Adipose tissue (tissue), 3 donors: Measurements from ENCODE around the gene HLF. TPM values are rescaled to one million over a fixed set of nuclear protein-coding genes. Genes with fewer than 3 reads are reported as not detected.

Experiments used
- H3K27ac ChIP-seq: one replicate; pipeline ENCODE4 v1.5.1; 2013; ENCODE audit warnings: low read depth, low read length
- WGBS, 3 donors: extraction: QIAGEN DNeasy Blood & Tissue Kit; methylation state at CpG; one replicate each; pipeline ENCODE4 v1.1.7; 2013; 5-methylcytosine and 5-hydroxymethylcytosine counted together
- polyA plus RNA-seq, 3 donors: library from polyadenylated mRNA; stranded (reverse); fragments of 200-250 nt; gene quantifications; one replicate each; pipeline ENCODE4 v1.2.3, GENCODE V29; 2013
- donor health status: healthy with polysubstance abuse.
- donor health status: Bipolar disorder and iron deficiency.
- donor health status: healthy.

The HLF gene
- polyA plus RNA-seq, 3 donors, result 1.9 to 7.4 (median 2.6) TPM

DNA sequence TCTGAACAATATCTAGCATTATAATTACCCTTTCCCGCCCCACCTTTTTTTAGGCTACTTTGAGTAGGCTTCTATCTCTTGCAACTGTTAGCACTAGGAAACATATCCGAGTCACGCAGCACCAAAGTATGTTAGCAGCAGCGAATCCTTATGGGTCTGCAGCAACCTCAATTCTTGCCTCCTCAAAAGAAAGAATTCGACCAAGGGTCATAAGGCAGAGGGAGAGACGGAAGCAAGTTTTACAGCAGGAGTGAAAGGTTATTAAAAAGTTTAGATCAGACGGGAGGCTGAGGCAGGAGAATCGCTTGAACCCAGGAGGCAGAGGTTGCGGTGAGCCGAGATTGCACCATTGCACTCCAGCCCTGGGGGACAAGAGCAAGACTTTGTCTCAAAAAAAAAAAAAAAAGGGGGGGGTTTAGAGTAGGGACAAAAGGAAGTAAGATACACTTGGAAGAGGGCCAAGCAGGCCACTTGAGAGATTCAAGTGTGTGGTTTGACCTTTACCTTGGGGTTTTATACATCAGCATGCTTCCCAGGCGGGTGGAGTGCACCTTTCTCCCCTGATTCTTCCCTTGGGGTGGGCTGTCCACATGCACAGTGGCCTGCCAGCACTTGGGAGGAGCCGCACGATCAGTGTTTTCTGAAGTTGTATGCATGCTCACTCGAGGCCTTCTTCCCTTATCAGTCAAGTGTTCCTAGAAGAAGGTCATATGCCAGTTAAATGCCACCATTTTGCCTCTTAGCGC, 67.7 kb downstream of the HLF start:
- no peak overlapping the region for H3K27ac ChIP-seq
- WGBS, 3 donors, result 82 to 91% (median 82%) methylated on average over 15 of the region's 15 CpGs

DNA sequence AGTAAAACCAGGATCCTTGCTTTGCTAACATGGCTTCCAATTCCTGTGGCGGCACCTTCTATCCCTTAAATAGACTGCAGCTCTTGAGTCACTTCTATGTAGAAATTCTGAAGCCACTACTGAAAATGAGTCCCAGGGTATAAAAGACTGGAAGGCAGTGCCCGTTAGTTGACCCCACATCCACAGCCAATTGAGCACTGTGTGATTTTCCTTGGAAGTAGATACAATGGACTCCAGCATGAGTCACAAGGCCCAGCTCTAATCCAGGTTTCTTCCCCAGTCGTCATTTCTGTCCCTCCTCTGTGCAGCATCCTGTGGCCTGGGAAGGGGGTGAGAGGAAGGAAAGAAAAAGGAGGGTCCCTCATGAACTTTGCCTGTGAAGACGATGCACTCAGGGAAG, 69.5 kb downstream of the HLF start:
- H3K27ac ChIP-seq, result no peak overlapping the region
- WGBS, 3 donors, result 70 to 77% (median 75%) methylated on average over 4 of the region's 4 CpGs

DNA sequence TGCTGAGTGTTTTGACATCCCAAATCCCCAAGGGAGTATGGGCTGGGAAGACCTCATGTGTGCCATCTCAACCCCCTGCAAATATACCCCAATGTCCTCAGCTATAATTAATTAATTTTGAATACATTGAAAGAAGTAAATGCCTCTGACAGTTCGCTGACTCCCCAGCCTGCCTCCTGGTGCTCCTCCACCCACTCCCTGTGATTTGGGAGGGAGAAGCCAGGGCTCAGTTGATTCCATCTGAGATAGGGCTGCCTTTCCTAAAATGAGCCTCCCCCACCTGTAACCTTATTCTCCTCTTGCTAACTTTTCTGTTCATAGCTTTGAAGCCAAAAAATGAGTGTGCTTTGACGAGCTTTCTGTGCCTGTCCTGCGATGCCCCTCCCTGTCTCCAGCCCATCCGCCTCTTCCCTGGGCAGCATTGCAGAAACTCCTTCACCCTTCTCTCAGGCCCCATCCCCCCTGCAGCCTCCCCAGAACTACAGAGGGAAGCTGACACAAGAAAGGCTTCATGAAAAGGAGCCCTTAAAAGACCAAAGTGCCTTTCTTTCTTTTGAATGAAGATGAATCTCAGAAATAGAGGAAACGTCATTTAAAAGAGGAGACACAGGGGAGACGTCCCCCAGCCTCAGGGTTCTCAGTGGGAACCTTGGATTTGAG, 70.3 kb downstream of the HLF start:
- WGBS, 3 donors, result 62 to 85% (median 63%) methylated on average over 6 of the region's 6 CpGs
- no peak overlapping the region for H3K27ac ChIP-seq

DNA sequence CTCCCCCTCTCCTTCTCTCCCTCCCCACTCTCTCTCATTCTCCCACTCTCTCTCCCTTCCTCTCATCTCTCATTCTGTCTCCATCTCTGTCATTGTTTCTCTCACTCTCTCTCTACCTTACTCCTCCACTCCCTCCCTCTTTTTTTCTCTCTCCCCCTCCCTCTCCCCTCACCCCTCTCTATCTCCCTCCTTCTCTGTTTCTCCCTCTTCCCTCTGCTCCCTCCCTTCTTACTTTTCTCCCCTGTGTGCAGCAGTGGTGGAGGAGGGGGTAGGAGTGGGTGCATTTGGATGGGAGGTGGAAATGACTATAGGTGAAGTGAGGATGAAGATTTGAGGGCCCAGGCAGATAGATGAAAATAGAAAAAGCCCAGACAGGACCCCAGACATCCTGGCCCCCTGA, 70.9 kb downstream of the HLF start:
- no peak overlapping the region for H3K27ac ChIP-seq

DNA sequence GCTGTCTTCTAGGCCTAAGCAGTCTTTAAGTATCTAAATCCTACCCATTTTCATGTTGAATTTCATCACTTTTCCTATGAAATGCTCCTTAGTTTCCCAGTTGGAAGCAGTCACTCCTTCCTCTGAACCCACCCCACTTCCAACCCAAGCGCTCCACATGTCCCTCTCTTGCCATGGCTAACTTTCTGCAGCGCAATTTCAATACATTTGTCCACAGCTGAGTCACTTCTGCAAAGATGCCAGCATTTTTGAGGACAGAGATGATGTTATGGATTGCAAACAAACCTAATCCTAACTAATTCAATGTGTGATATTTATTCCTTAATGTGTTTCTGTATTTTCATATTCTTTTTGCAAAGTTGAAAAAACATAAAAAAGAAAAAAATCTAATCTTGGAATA, 71.7 kb downstream of the HLF start:
- no peak overlapping the region for H3K27ac ChIP-seq
- 93 to 98% (median 96%) methylated on average over 2 of the region's 2 CpGs for WGBS, 3 donors

DNA sequence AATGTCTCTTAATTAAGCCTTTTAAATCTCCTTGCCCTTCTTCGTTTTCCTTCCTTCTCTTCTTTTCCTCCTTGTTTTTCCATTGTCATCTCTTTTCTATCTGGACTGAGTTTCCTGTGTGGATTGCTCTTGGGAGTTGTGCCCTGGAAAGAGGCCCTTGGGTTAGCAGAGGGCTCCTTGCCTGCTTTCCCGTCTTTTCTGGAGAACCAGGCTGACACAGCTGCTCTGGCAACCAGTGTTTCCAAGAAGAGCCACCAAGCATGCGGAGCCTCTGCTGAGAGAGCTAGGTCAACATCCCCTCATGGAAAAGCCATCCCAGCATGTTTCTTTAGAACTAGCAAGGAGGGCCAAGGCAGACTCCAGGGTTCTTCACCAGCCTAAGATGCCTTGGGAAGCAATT, 75.4 kb downstream of the HLF start:
- WGBS, 3 donors, result 54 to 69% (median 63%) methylated on average over 3 of the region's 3 CpGs
- H3K27ac ChIP-seq, result no peak overlapping the region

DNA sequence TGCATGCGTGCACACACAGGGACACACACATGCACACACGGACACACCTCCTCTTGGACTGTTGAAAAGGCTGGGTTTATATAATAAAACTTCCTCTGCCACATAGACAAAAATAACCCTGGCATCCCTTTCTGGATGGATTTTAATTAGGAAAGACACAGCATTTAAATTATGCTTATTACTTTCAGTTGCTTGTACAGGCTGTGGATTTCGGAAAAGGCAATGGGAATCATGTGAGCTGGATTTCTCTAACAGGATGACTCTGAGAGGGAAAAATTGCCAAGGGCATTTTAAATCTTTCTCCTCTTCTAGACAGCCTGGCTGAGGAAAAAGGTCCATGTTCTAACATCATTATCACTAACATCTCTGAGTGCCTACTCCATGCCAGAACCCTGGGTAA, 75.9 kb downstream of the HLF start:
- no peak overlapping the region for H3K27ac ChIP-seq
- WGBS, 3 donors, result 80 to 86% (median 85%) methylated on average over 3 of the region's 3 CpGs

DNA sequence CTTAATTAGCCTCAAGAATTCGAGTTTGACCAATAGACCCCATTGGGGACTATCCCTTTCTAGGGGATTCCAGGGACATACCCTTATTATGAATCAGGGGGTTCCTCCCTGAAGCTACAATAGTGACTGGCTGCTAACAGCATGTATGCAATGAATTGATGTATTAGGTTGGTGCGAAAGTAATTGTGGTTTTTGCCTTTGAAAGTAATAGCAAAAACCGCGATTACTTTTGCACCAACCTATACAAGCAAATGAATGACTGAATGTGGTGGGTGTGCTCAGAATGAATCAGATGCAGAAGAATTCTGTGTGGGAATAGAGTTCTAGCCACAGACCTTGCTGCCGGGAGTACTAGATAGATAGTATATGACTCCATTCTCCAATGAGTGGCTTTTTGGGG, 76.7 kb downstream of the HLF start:
- no peak overlapping the region for H3K27ac ChIP-seq
- WGBS, 3 donors, result 81 to 91% (median 88%) methylated on average over 5 of the region's 5 CpGs

DNA sequence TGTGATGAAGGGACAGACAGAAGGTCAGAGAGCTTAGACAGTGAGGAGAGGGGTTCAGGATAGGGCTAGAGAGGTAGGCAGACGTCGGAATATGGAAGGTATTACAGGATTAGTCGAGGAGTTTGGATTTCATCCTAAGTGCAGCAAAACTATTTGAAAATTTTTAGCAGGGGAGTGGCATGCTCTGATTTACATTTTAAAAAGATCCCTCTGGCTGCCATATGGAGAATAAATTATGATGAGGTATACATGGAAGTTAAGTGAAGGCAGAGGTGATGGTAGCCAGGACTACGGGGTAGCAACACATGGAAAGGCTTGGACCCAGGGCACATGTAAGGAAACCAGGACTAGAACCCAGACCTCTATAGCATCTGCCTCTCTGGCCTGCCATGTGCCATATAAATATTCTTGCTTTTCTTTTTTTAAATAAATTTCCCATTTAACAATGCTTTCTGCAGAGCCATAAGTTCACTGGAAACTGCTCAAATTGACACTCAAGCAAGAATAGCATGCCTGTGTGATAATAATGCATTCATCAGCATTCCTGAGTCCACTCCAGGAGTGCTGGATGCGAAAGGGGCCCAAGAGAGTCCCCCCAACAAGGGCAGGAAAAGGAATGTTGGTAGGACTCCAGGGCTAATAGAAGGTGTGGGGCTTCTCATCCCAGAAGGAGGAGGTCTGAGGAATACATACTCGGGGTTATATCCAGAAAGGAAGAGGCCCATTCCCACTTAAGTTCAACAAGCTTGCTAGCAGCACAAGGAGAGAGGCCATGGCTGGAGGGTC, 78.2 kb downstream of the HLF start:
- H3K27ac ChIP-seq, result no peak overlapping the region
- 86 to 87% (median 86%) methylated on average over 6 of the region's 6 CpGs for WGBS, 3 donors

DNA sequence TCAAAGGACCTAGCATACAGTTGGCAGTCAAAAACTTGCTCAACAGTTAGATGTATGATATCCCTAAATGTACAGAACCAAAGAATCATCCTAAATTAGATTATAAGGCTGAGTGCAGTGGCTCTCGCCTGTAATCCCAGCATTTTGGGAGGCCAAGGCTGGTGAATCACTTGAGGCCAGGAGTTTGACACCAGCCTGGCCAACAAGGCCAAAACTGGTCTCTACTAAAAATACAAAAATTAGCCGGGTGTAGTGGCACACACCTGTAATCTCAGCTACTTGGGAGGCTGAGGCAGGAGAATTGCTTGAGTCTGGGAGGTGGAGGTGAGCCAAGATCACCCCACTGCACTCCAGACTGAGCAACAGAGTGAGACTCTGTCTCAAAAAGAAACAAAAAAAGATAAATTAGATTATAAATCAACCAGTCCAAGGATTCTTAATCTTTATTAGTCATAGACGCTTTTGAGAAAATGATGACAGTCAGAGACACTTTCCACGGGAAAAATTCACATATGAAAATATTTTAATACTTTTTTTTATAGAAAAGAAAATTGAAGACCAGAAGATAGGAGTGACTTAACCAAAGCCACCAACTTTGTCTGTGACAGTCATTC, 79.2 kb downstream of the HLF start:
- no peak overlapping the region for H3K27ac ChIP-seq
- 79 to 82% (median 81%) methylated on average over 4 of the region's 4 CpGs for WGBS, 3 donors

DNA sequence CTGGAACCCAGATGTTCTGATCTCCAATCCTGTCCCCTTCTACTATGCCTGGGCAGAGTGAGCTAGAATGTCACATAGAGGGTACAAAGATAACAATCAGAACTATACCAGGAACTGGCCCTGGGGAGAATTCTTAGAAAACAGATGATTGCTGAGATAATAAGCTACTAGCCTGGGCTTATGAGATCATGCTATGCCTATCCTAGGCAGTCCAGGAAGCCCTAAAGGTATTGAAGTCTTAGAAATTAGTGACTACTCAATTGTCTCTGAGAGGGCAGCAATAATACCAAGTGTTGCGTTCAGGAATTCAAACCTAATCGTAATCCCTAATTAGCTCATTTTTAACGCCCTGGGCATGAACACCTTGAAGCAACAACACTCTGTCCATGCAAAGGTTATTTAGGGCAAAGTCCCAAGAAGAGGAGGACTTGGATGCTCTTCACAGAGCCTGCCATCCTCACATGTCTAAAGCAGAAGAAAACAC, 79.8 kb downstream of the HLF start:
- H3K27ac ChIP-seq, result no peak overlapping the region
- WGBS, 3 donors, result 83 to 90% (median 89%) methylated on average over 3 of the region's 3 CpGs

DNA sequence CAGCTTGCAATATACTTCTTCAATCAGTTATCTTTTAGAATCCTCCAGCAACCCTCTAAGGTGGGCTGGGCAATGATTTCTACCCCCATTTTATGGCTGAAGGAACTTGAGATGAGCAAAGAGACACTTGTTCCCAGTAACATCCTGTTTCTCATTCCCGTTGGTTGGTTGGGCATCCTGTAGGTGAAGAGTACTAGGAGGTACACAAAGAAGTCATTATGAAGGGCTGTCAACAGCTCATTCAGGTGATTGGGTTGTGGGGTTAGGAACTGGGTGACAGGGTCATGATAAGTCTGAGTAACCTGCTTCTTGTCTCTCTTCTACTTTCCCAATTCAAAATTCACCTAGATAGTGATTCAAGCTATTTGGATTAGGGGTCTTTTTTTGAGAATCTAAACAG, 80.4 kb downstream of the HLF start:
- 69 to 88% (median 84%) methylated on average over 1 of the region's 1 CpG for WGBS, 3 donors
- no peak overlapping the region for H3K27ac ChIP-seq

DNA sequence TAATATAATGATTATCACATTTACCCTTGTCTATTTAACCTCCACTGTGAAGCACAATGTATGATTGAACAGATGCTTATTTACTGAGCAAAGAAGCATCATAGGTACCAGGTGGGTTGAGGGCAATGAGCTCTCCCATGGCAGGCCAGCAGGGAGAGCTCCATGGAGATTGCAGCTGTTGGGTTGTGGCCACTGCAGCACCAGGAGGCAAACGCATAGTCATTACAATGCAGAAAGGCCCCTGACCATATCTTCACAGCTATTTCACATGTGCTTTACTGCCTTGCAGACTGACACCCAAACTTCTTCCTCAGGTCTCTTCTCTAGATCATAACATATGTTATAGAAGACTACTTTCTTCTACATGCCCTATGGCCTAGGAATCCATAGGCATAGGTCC, 81.9 kb downstream of the HLF start:
- 95 to 100% (median 95%) methylated on average over 1 of the region's 1 CpG for WGBS, 3 donors
- H3K27ac ChIP-seq, result no peak overlapping the region

DNA sequence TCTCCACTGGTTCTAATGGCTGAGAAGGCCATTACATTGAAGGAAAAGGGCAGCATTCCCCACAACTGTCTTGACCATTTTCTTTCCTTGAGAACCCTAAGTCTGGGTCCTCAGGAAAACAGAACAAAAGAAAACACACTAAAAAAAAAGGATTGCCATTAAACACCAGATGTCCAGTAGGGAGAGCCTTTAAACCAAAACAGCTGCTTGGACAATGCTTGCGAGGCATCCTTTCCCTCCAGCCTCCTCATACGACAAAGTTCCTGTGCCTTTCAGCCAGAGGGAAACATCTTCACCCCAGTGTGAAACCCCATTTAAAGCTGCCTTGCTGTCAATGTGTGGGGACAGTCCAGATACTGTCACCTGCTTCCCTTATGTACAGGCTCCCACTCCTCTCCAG, 82.6 kb downstream of the HLF start:
- WGBS, 3 donors, result 88 to 91% (median 89%) methylated on average over 2 of the region's 2 CpGs
- no peak overlapping the region for H3K27ac ChIP-seq

DNA sequence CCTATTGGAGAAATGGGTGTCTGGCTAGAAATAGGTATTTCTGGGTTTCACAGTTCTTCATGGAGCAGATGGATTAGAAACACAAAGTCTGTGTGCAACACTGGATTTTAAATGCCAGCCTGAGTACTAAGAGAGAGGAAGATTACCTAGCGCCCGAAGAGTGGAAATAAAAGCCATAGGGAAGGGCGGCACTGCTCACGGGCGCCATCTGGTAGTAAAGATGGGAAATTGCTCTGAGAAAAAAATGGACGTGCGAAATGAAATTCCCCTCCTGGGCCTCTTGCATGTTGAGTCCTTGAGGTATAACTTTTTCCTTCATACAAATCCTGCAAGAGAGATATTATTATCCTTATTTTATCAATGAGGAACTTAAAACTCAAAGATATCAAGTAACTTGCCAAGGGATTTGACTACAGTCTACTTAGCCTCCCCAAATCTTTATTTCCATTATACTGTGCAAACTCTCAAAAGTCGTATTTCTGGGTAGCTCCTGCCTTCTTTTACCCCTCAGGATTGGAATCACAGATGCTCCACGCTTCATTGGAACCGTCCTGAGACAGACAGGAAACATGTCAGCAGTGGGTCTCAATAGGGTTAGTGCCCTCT, 84.1 kb downstream of the HLF start:
- no peak overlapping the region for H3K27ac ChIP-seq
- 14 to 16% (median 16%) methylated on average over 10 of the region's 10 CpGs for WGBS, 3 donors

DNA sequence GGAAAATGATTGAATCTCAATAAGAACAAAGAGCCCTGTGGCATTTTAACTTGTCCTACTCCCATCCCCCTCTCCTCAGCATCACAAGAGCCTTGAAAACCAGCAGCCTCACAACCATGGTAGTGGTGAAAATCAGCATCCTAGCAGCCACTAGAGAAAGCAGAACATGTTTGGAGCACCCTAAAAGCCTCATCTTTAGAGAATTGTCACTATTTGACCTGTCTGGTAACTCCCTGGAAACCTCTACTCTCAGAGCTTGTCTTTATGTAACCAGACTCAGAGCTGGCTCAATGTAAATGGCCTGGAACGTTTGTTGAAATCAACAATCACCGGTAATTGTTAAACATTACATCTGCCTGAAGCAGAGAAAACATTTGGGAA, 86.1 kb downstream of the HLF start:
- H3K27ac ChIP-seq, result no peak overlapping the region
- WGBS, 3 donors, result 44 to 66% (median 56%) methylated on average over 2 of the region's 2 CpGs

DNA sequence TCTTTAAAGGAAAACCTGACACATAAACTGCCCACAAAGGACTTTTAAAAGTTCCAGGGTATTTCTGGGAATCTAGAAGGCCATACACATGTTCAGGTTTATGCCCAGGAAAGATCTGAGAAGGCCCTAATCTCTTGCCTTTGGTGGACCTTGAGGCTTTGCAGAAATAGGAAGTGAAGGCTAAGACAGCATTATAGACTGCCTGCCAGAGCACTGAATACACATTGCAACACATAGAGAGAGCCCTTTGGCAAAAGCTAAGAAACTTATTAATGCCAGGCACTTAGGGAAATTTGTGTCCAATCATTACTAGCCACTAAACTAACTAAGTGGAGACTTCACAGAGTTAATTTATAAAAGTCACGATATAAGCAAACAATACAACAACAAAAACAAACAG, 86.5 kb downstream of the HLF start:
- WGBS, 3 donors, result 86 to 97% (median 91%) methylated on average over 1 of the region's 1 CpG
- H3K27ac ChIP-seq, result no peak overlapping the region

DNA sequence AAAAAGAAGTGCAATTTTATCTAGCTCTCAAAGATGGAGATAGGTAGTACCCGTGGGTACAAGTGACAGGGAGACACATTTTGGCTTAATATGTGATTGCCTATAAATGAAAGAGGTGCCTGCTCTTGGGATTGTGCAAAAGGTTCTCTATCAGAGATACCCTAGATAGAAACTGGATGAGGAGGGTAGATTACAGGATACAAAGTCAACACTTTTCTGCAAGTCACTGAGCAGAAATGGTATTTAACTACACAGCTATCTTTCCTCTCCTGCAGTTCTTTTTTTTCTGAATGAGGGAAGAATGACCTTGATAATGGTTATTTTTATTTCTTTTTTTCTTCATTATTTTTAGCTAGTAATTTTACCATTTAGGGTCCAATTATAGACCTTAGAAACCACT, 89.2 kb downstream of the HLF start:
- no peak overlapping the region for H3K27ac ChIP-seq
- 80 to 85% (median 81%) methylated on average over 1 of the region's 1 CpG for WGBS, 3 donors

DNA sequence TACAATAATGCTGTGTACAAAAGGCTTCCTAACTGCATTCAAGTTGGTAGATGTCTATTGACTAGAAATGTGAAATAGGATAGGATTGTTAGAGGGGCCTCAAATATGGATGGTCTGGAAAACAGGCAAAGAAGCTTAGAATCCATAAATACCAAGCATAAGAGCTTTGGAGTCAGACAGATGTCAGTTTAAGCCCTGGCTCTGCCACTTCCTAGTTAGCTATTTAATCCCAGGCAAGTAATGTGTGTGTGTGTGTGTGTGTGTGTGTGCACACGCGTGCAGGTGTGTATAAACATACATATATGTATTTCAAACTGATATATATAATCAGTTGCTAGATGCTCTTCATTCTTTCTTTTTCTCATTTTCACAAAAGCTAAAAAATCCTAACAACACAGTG, 90.2 kb downstream of the HLF start:
- H3K27ac ChIP-seq, result no peak overlapping the region
- 82 to 96% (median 90%) methylated on average over 2 of the region's 2 CpGs for WGBS, 3 donors
